Smooth muscle cell (in vitro differentiated cells): ENCODE measurements around the gene IFT81. TPM values are rescaled to one million over a fixed set of nuclear protein-coding genes. Genes with fewer than 3 reads are reported as not detected.

Source experiments
- DNase-seq: peaks from one replicate; lab custom pipeline; 2025; ENCODE audit not compliant: unreplicated experiment; lab: John Stamatoyannopoulos, UW
- H2AFZ ChIP-seq: fragments of 200-600 bp; sonication (generic); 2 replicates; pipeline ENCODE4 v1.6.0; 2016; ENCODE audit warnings: antibody characterized with exemption, low read depth, mild to moderate bottlenecking
- H3F3A ChIP-seq: fragments of 200-600 bp; sonication (generic); 2 replicates; pipeline ENCODE4 v1.6.0; 2017; ENCODE audit warnings: antibody characterized with exemption, low read depth
- H3K27ac ChIP-seq: fragments of 200-600 bp; sonication (generic); 2 replicates; pipeline ENCODE4 v1.5.1; 2016; ENCODE audit warnings: low read depth, mild to moderate bottlenecking
- H3K27me3 ChIP-seq: fragments of 200-600 bp; sonication (generic); 2 replicates; pipeline ENCODE4 v1.6.1; 2016; ENCODE audit warnings: low read depth, mild to moderate bottlenecking
- H3K36me3 ChIP-seq: fragments of 200-600 bp; sonication (generic); 2 replicates; pipeline ENCODE4 v1.5.1; 2016; ENCODE audit warnings: low read depth
- H3K4me1 ChIP-seq: fragments of 200-600 bp; sonication (generic); 2 replicates; pipeline ENCODE4 v1.5.1; 2016; ENCODE audit warnings: low read depth
- H3K4me2 ChIP-seq: fragments of 200-600 bp; sonication (generic); 2 replicates; pipeline ENCODE4 v1.6.0; 2016; ENCODE audit warnings: mild to moderate bottlenecking
- H3K4me3 ChIP-seq: fragments of 200-600 bp; sonication (generic); 2 replicates; pipeline ENCODE4 v1.5.1; 2016; ENCODE audit warnings: mild to moderate bottlenecking
- H3K79me2 ChIP-seq: fragments of 200-600 bp; sonication (generic); 2 replicates; pipeline ENCODE4 v1.6.0; 2016; ENCODE audit warnings: low read depth, mild to moderate bottlenecking
- H3K9ac ChIP-seq: fragments of 200-600 bp; sonication (generic); 2 replicates; pipeline ENCODE4 v1.6.0; 2016; ENCODE audit warnings: low read depth
- H3K9me3 ChIP-seq: fragments of 200-600 bp; sonication (generic); replicated peaks from 2 replicates; pipeline ENCODE4 v1.5.1; 2016; ENCODE audit warnings: low read depth
- H4K20me1 ChIP-seq: fragments of 200-600 bp; sonication (generic); 2 replicates; pipeline ENCODE4 v1.6.0; 2016; ENCODE audit warnings: low read depth
- WGBS: methylation state at CpG from one replicate; pipeline ENCODE4 v1.1.7; 2016; ENCODE audit warnings: low lambda C conversion rate; 5-methylcytosine and 5-hydroxymethylcytosine counted together
- polyA plus RNA-seq: library from polyadenylated mRNA; unstranded; fragments of >200 nt; fragmentation: Nextera tagmentation; extraction: Ambion mirVana; gene quantifications from 2 replicates; pipeline ENCODE4 v1.2.1, GENCODE V29; 2016
- total RNA-seq: library from RNA; depleted of rRNA; stranded (reverse); fragments of >200 nt; gene quantifications from 2 replicates; pipeline ENCODE4 v1.2.3, GENCODE V29; 2014
- TF ChIP-seq, protein P1 (sequence below): fragments of 200-600 bp; sonication (generic); IDR thresholded peaks from 2 replicates; pipeline ENCODE4 v1.5.1; 2017; ENCODE audit warnings: borderline replicate concordance, mild to moderate bottlenecking, antibody characterized with exemption; ENCODE audit not compliant: insufficient read depth, poor library complexity, severe bottlenecking

The IFT81 gene
- total and polyA plus RNA-seq, 2 experiments from 2014 or later, result 9.1 to 11.0 TPM

DNA sequence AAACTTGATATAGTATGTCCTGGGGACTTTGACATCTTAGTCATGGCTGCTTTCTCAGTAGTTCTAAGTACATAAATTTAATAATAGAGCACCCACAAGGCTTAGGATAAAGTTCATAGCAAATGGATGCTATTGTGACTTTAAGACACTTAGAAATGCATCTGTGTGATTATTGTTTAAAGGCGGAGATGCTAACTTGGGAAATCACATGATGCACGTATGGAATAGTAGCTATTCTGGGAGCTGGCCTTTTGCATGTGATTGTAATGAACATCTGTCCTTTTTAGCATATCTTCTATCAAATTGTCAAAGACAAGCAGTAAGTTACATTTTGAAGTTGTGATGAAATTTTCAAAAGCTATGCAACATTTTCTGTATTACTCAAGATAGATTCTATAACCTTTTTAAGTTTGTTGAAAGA, 110.2 kb downstream of the IFT81 start:
- no peaks in the 10 kb centered on the region for H3K36me3 ChIP-seq
- peaks cover 4% of the 10 kb centered on the region for H3F3A ChIP-seq
- H3K27me3 ChIP-seq, result no peaks in the 10 kb centered on the region
- no peaks in the 10 kb centered on the region for H4K20me1 ChIP-seq
- H3K9me3 ChIP-seq, result no peaks in the 10 kb centered on the region
- no peak overlapping the region for H2AFZ ChIP-seq
- H3K27ac ChIP-seq, result no peak overlapping the region
- TF ChIP-seq, protein P1, sequence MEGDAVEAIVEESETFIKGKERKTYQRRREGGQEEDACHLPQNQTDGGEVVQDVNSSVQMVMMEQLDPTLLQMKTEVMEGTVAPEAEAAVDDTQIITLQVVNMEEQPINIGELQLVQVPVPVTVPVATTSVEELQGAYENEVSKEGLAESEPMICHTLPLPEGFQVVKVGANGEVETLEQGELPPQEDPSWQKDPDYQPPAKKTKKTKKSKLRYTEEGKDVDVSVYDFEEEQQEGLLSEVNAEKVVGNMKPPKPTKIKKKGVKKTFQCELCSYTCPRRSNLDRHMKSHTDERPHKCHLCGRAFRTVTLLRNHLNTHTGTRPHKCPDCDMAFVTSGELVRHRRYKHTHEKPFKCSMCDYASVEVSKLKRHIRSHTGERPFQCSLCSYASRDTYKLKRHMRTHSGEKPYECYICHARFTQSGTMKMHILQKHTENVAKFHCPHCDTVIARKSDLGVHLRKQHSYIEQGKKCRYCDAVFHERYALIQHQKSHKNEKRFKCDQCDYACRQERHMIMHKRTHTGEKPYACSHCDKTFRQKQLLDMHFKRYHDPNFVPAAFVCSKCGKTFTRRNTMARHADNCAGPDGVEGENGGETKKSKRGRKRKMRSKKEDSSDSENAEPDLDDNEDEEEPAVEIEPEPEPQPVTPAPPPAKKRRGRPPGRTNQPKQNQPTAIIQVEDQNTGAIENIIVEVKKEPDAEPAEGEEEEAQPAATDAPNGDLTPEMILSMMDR, result no peak
- no peaks in the 10 kb centered on the region for H3K79me2 ChIP-seq
- DNase-seq, result no peak
- H3K4me3 ChIP-seq, result no peak overlapping the region
- WGBS, result 85% methylated on average over 2 of the region's 2 CpGs
- H3K4me1 ChIP-seq, result no peaks in the 10 kb centered on the region
- H3K4me2 ChIP-seq, result peak overlapping the region; percentile 29
- no peak overlapping the region for H3K9ac ChIP-seq

DNA sequence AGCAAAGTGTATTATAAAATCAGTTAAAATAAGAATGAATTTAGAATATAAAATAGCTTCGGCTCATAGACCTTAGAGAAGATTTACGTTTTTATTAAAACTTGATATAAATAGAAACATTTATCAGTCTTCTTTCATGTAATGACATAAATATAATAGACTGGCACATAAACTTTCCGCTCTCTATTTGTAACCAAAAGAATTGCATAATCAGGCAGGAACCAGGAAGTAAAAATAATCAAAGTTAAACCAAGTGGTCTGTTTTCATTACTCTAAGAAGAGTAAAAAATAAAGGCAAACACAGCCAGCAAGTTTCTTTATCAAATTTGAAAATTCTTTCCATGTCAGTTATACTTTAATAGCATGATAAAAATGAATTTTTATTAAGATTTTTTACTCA, 110.6 kb downstream of the IFT81 start:
- Histone ChIP-seq H3K9ac (no peak overlapping the region), H3K79me2 (no peaks in the 10 kb centered on the region), H3K27ac (no peak overlapping the region), H3K9me3 (no peaks in the 10 kb centered on the region), H3K27me3 (no peaks in the 10 kb centered on the region), H2AFZ (no peak overlapping the region), H3K4me3 (no peak overlapping the region), H3K4me2 (peak overlapping the region; percentile 29), H3K4me1 (no peaks in the 10 kb centered on the region), H4K20me1 (no peaks in the 10 kb centered on the region), H3K36me3 (no peaks in the 10 kb centered on the region), H3F3A (peaks cover 4% of the 10 kb centered on the region)
- WGBS, result 67% methylated on average over 3 of the region's 3 CpGs
- DNase-seq, result no peak
- TF ChIP-seq, protein P1, result no peak

DNA sequence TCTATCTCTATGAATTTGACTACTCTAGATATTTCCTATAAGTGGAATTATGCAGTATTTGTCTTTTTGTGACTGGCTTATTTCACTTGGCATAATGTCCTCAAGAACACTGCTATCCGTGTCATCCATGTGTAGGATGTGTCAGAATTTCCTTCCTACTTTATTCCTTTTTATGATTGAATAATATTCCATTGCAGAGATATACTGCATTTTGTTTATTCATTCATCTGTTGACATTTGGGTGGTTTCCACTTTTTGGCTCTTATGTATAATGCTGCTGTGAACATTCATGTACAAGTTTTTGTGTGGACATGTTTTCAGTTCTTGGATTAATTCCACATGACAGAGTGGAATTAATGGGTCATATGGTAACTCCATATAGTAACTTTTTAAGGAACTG, 111.2 kb downstream of the IFT81 start:
- DNase-seq, result no peak
- no peak overlapping the region for H3K4me2 ChIP-seq
- H3K4me3 ChIP-seq, result no peak overlapping the region
- TF ChIP-seq, protein P1, result no peak
- H3K27ac ChIP-seq, result no peak overlapping the region
- H3K9me3 ChIP-seq, result no peaks in the 10 kb centered on the region
- H3K36me3 ChIP-seq, result no peaks in the 10 kb centered on the region
- no peaks in the 10 kb centered on the region for H4K20me1 ChIP-seq
- H3F3A ChIP-seq, result peaks cover 4% of the 10 kb centered on the region
- H3K9ac ChIP-seq, result no peak overlapping the region
- no peaks in the 10 kb centered on the region for H3K27me3 ChIP-seq
- no peak overlapping the region for H2AFZ ChIP-seq
- WGBS, result 84% methylated on average over 1 of the region's 1 CpG
- H3K79me2 ChIP-seq, result no peaks in the 10 kb centered on the region
- no peaks in the 10 kb centered on the region for H3K4me1 ChIP-seq

DNA sequence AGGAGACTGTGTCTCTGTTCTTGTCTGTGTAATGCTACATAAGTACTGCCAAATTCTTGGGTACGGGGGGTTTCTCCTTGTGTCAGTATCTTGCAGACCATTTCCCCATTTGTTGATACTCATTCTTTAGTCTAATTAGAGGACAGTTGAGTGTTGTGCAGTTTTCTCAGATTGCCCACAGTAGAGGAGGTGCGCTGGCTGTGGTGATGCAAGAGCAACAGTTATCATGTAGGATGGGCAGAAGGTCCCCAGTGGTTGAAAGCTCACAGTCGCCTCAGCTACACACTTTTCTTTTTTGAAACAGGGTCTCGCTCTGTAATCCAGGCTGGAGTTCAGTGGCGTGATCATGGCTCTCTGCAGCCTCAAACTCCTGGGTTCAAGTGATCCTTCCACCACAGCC, 119.1 kb downstream of the IFT81 start:
- no peak for DNase-seq
- Histone ChIP-seq H3F3A (no peaks in the 10 kb centered on the region), H3K79me2 (no peaks in the 10 kb centered on the region), H3K9me3 (no peaks in the 10 kb centered on the region), H3K4me3 (no peak overlapping the region), H3K27ac (no peak overlapping the region), H3K27me3 (no peaks in the 10 kb centered on the region), H3K9ac (no peak overlapping the region), H4K20me1 (no peaks in the 10 kb centered on the region), H3K4me2 (no peak overlapping the region), H3K4me1 (peaks cover 22% of the 10 kb centered on the region), H3K36me3 (no peaks in the 10 kb centered on the region), H2AFZ (no peak overlapping the region)
- TF ChIP-seq, protein P1, result no peak
- WGBS, result 94% methylated on average over 5 of the region's 5 CpGs
